Activated gamma-delta T cell (primary cell): ENCODE results near the gene ANTXR2.
"Not testable (repeated sequence)": the region's sequence is repeated elsewhere in the genome, so short reads cannot be mapped to it uniquely, and the experiment has no call there.

Source experiments
- DNase-seq: peaks from one replicate; lab custom pipeline; 2025; lab: John Stamatoyannopoulos, UW

Gene ANTXR2

DNA sequence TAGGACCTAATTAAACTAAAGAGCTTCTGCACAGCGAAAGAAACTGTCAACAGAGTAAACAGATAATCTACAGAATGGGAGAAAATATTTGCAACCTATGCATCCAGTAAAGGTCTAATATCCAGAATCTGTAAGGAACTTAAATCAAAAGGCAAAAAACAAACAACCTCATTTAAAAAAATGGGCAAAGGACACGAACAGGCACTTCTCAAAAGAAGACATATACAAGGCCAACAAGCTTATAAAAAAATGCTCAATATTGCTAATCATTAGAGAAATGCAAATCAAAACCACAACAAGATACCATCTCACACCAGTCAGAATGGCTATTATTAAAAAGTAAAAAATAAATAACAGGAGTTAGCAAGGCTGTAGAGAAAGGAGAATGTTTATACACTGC lies 81.9 kb downstream of the ANTXR2 start:
- not testable (repeated sequence) for DNase-seq

DNA sequence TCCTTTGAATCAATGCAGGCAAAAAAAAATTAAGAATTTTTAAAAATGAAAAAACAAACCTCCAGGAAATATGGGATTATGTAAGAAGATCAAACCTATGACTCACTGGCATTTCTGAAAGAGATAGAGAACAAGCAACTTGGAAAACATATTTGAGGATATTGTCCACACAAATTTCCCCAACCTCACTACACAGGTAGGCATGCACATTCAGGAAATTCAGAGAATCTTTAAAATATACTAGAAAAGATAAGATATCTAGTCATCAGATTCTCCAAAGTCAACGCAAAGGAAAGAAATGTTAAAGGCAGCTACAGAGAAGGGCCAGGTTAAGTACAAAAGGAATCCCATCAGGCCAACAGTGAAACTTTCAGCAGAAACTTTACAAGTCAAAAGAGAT lies 85.6 kb downstream of the ANTXR2 start:
- no peak for DNase-seq

DNA sequence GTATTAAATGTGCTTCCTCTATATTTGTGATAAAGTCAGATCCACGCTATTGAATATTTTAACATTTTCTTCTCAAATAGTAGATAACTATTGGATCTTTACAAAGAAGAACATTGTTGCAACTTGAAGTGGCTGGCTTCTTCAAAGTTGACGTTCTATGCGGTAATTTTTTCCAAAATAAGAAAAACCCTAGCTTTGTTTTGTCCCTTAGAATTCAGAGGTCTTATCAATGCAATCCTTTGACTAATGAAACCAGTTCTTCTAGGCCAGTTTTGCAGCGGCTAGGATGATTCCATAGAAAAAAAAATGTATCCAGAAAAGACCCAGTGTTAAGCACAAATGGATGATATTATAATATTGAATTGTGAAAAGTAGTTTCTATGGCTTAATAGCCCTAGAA lies 89.6 kb downstream of the ANTXR2 start:
- no peak for DNase-seq

DNA sequence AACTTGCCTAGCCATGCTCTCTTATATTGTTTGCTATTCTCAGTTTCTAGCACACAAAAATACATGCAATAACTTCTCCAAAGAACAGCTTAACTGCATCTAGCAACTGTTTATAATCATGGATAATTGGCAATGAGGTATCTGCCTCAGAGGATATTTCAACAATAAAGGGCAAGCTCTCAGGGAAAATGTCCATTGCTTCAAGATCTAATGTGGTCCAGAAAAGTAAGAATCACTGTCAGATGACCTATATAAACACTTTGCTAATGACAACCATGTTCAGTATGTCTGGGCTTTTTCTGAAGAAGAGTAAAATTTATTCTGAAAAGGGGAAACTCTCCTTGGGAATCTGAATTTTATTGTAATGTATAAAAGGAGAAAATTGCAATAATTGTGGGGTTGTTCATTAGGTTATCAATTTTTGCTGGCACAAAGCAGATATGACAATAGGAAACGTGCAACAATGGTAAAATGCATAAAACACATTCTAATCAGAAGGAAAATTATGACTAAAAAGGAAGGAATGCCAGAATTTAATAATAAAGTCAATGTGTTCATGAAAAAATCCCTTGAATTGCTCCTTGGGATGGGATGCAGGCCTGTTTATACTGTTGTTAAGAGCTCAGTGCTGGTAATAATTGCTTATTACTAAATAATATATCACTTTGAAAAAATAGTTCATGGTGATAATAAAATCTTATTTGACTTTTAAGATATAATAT lies 90.3 kb downstream of the ANTXR2 start:
- no peak for DNase-seq

DNA sequence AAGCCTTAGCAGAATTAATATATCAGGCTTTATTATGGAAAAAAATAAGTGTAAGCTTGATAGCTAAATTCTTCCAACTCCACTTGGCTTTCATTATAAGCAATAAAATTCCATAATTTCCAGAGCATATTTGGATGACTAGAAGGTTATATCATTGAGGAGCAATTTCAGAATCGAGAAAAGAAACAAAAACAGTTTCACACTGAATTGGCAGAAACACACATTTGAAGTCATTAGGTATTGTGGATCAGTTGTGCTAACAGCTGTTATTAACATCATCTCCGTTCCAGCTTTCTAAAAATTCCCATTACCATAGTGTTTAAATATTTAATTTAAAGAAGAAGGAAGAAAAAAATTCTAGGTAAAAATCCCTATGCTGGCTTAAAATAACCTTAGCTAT lies 92.6 kb downstream of the ANTXR2 start:
- no peak for DNase-seq

DNA sequence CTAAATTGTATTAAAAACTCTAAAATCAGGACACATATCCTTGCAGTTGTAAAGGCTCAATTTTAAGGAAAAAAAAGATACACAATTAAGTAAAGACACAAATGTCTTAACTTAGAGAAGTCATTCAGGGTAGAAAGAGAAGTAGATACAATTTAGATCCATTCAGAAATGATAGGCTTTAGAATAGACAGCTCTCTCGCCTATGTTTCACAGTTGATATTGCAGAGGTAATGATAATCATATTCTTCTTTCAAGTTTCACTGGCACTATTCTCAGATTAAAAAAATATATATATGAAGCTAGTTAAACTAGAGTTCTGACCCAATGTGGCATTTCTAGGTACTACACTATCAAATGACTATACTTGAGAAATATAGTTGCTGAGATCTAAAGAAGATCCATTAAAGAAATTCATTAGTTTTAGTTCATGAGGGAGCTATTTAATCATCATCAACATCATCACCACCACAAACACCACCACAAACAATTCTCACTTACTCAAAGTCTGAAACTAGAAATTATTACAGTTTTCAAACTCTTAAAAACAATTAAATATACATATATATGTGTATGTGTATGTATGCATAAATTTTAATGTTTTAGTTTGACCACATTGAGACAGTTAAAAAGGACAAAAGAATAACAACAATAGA lies 93.1 kb downstream of the ANTXR2 start:
- no peak for DNase-seq

DNA sequence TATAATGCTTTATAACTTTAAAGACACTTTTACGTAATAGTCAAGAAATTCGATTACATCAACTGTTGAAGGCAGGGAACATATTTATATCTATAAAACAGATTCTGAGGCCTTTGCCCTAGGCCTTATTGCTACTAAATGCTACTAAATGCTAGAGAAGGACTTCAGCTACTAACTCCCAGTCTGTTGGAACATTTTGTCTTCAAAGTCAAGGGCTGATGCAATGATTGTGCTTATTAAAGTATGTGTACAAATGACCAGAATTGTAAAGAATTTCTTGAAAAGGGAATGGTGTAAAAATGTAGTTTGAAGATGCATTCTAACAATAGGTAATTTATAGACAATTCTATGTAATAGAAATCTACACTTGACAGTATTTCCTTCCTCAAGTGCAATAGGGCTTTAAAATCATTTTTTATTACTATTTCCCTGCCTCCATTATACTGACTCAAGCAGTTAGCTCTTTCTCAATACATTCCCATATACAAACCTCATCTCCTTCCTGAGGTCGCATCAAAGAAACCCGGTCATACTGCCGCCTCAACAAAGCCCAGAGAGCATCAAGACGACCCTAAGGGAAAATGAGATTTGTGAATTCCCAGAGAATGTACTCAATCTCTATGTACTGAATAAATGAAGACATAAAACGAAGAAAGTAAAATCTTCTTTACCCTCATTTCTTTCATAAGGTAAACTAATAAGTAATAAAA lies 95.7 kb downstream of the ANTXR2 start:
- DNase-seq = no peak

DNA sequence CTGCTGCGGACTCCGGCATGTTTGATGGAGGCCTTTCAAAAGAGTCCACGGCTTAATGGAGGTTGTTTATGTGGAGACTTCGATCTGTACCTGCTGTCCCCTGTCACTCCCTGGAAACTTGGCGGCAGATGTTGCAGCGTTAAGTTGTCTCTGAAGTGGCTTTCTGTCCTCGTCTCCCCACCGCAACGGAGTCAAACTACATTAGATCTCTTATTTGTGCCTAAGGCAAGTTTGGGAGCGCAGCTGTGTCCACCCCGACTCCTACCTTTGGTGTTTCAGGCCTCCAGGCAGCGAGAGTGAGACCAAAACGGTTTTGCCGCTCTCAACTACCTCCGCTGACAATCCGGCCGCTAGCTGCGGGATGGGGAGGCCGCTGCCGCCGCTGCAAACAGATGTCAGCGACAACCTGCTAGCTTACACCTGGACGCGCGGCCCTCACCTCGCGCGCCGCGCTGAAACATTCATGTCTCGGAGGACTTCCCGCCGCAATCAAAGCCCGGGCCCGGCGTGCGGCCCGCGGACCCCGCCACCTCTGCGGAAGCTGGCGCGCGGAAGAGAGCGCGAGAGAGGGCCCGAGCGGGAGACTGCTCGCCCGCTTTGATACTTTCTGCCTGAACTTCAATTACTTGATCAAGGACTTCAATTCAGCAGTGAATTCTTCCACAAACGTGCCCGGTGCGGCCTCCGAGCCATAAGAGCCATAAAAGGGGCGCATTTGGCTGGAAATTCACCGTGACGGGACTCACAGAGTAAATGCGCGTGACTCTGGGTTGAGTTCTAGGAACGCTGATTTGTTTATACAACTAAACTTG lies 108.4 kb downstream of the ANTXR2 start:
- DNase-seq = no peak

DNA sequence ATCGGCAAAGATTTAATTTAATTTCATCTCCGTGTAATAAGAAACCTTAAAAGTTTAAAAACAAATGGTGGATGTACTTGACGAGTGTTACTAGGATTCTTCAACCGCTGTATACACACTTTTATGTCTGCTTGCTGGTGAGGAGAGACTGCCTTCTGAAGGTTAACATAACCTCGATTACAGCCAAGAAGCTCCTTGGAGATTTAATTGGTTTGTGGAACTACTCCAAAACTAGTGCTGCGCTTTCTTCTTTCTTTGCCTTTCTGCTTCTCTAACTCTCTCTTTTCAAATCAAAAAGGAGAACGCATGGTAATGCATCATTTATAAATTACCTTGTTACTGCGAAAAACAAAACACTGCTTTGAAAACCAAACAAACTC lies 109.0 kb downstream of the ANTXR2 start:
- no peak for DNase-seq

DNA sequence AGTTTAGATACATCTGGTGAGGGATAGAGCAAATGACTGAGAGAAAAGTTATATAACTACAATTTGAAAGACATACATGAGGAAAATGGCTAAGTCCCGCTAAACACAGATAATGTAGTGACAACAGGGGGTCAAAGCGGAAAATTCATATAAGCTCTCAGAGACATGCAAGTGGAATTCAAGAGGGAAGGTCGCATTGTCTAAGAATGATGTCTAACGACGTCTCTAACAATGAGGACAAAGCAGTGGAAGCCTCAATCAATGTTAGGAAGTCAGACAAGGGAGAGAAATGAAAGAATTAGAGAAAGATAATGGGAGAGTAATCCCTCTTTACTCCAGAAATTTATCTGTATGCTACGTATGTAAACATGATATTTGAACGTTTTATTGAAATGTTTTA lies 113.4 kb downstream of the ANTXR2 start:
- DNase-seq = no peak

DNA sequence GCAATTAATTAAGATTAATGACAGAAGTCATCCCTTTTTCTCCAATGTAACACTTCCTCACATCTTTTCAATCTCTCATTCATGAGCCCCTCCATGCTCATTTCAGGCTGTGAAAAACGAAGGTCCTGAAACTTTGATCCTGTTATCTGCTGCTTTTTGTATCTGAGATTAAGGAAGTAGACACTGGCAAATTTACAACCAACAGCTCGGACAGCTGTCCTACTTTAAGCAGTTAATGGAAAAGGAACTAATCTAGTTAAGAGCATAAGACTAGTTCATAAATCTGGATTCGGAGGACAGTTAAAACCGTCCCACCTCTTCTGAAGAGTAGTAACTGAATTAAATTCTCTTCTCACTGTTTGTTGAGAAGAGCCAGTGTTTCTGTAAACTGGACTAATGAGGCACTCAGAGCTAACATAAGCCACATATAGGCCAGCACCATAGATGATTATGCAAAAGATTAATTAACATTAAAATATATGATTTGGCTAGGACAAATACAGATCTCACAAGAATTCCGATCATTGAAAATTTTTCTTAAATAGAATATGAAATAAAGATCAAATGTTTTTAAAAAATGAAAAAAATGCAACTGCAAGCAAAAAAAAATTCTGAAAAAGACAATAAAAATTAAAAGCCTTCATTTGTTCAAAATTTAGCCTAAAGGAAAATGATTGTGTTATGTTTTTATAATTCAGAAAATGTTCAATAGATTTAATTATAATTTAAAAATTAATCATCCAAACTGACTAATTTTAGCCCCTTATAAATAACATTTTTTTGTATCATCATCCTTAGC lies 114.4 kb downstream of the ANTXR2 start:
- DNase-seq = no peak

DNA sequence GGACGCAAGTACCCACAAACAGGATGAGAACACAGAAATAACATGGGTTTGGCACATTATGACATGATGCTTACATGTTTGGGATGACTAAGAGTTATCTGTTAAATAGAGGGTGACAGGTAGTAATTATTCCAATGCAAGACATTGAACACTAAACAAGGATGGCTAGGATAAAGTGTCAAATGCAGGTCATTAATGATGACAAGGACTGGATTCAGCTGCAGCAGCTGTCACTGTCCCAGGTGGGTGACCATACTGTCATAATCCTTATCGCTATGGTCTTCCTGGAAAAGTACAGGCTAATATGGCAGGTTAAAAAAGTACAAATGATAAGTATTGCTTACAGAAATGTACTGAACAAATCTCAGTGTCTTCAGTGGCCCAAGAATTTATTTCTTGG lies 123.9 kb downstream of the ANTXR2 start:
- no peak for DNase-seq

DNA sequence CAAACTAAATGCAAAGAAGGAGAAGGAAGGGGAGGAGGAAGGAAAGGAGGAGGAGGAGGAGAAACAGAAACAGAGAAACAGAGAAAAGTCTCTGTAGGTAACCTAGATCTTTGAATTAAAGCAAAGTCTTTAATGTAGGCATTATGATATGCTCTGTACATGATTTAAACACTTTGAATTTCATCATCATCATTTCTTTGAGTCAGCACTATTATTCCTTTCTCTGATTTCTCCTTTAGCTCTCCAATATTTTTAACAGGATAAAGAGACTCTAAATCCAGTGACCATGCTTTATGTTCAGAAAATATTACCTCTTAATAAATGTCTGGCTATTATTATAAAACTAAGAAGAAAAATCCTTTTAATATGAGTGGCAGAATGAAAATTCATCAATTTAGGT lies 124.3 kb downstream of the ANTXR2 start:
- DNase-seq = no peak

DNA sequence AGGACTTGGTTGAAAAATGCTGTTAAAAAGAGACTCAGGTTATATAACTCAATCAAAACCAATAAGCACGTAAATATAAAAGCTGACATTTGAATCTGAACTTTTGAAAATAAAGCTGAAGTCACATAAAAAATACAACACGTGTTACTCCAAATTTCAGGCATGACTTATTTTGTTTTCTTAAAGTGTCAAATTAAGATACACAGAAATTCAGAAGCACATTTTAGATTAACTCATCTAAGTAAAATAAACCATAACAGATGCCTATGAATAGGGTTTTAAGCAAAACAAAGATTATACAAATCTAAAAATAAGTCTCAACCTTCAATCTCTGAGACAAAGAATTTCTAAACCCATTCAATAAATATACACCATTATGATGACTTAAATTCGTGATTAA lies 124.8 kb downstream of the ANTXR2 start:
- DNase-seq = no peak

DNA sequence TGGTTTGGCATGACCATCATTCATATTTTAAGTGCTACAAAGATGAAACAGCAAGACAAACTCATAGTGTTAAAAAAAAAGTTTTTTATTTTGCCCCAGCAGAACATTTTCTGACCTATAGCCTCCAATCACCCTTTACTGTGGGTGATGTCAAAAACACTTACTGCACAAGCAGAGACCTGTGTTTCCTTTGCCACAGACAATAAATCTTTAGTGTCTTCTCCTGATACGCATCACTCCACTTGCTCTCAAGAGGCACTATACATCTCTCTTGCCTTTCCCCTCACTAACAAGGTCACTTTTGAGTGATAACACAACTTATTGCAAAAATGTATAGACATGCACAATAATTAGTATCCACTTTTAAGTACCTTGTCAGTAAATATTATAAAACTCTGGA lies 125.6 kb downstream of the ANTXR2 start:
- DNase-seq = no peak

DNA sequence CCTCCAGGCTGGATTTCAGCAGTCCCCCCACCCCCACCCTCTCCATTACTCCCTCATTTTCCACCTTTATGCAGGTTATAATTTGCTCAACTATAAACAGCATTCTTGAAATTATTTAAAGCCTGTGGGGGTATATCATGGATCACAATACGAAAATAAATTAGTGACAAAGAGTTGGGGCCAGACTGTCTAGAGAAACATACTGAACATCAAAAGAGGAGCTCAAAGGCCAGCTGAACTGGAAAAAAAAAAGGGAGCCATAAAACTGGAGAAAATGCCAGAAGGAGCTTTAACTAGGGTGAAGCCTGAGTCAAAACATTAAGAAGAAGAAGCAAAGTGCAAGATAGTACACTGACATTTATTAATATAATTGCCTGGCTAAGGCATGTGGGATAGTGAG lies 137.8 kb downstream of the ANTXR2 start:
- no peak for DNase-seq

DNA sequence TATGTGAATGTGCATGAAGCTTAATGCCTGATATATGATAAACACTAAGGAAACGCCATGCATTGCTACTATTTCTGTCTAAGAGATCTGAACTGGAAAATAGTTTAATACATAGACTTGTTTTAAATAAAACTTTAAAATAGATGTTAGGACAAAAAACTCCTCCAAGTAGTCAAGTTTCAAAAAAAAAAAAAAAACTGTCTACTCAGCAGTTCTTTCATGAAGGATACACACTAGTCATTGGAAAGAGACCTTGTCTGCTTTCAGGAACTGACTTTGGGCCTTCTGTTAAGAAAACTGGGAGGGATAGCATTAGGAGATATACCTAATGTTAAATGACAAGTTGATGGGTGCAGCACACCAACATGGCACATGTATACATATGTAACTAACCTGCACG lies 138.4 kb downstream of the ANTXR2 start:
- DNase-seq = no peak

DNA sequence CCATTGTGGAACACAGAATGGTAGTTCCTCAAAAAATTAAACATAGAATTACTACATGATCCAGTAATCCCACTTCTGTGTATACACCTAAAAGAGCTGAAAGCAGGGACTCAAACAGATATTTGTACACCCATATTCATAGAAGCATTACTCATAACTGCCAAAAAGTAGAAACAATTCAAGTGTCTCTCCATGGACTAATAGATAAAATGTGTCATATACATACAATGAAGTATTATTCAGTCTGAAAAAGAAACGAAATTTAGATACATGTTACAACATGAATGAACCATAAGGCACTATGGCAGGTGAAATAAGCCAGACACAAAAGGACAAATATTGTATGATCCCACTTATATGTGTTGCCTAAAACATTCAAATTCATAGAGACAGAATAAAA lies 145.1 kb downstream of the ANTXR2 start:
- no peak for DNase-seq

DNA sequence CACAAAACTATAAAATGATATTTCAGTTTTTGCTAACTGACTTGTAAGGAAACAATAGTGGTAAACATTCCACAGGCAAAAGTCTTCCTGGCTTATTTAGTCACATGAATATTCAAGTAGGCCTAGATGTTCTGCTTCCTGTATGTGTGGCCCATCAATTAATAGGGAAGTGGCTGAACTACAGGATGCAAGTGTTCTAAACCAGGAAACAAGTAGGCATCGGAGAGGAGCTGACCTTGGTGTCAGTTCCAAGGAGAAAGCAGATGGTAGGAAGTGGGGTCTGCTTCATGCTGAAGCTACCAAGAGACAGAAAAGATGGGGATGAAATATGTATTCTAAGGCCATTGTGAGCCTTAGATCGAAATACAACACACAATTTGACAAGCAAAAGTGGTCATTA lies 149.7 kb downstream of the ANTXR2 start:
- DNase-seq = no peak

DNA sequence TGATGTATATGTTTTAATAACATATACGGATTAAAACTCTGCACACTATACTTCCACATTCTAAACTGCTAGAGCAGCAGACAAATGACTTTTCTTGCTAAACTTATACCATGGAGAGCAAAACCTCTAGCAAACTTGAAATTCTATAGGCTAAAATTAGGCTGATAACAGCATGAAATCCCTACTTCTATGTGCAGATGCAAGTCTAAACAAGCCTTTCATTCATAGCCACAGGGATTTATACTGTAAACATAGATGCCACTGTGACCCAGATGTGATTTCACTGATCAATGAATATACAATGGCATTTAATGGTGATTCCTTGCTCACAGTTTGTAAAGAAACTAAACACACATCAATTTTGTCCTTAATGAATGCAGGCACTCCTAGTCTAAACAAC lies 151.0 kb downstream of the ANTXR2 start:
- no peak for DNase-seq

DNA sequence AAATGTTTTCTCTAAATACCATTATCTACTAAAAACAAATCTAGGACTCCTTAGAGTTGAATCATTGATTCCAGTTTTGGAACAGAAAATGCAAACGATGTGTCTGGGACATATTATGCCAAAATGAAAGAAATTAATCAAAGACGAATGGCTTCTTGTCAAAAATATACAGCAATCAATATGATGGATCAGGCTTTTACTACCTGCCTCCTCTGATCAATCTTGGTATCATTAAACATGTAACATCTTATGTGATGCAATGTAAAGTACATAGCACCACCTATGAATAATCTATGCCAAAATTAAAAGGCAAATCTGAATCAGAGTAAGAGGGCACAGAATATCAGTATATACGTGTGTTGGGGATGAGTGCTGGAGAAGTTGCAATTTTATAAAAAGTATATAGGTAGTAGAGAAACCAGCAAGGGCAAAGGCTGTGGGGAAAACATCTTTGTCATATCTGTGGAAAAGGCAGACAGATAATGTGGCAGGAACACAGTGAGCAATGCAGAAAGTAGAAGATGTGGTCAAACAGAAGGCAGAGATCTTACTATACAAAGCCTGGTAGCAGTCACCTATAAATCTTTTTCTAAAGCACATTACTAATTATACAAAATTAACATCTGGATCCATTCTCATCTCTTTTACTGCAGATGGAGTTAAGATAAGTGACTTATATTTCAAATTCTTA lies 152.7 kb downstream of the ANTXR2 start:
- DNase-seq = no peak
